ENCODE data around the gene PPP1R13L. TPM values are rescaled to one million over a fixed set of nuclear protein-coding genes. Genes with fewer than 3 reads are reported as not detected.
A peak's percentile ranks its signal among the peaks of the same experiment; 100 is the strongest.

Gene PPP1R13L
- total RNA-seq, 3 donors from 2014 or later = 3.4 to 45.1 (median 34.7) TPM

- intact Hi-C loops (cut with DNase I; ENCODE audit: low total_unique reads) = no loop called here
- no peak overlapping the region for H3K4me3 ChIP-seq
- H3K9me3 ChIP-seq = no peaks in the 10 kb centered on the region
- peaks cover 3 to 14% of the 10 kb centered on the region in 2 donors for H3K4me1 ChIP-seq
- no peaks in the 10 kb centered on the region for H3K27me3 ChIP-seq
- TF ChIP-seq POLR2A (IDR thresholded peaks at IDR 0.05) = no peak
- TF ChIP-seq POLR2AphosphoS5 (IDR thresholded peaks at IDR 0.05) = no peak
- no peak for TF ChIP-seq CTCF (IDR thresholded peaks at IDR 0.05)
- no peaks in the 10 kb centered on the region for H3K36me3 ChIP-seq
- no peak for DNase-seq (ENCODE audit: low spot score in 2 of 2)
- H3K27ac ChIP-seq = peak overlapping the region; percentile 9 to 100
These were observed 44.0 kb upstream of the PPP1R13L start for GRCh38 chr19:45448887-45449299.

- peaks cover 3 to 14% of the 10 kb centered on the region in 2 donors for H3K4me1 ChIP-seq
These were observed 43.5 kb upstream of the PPP1R13L start for GRCh38 chr19:45448425-45448756.

GRCh38 chr19:45446944-45447343 is 42.1 kb upstream of the PPP1R13L start:
- intact Hi-C loops (cut with DNase I; ENCODE audit: low total_unique reads) = no loop called here

More at GRCh38 chr19:45448425-45448756, 43.5 kb upstream of the PPP1R13L start:
- DNase-seq (ENCODE audit: low spot score in 2 of 2) = no peak
- Histone ChIP-seq H3K27ac (peak overlapping the region in 1 of 2 donors; percentile 100), H3K4me3 (no peak overlapping the region), H3K9me3 (no peaks in the 10 kb centered on the region), H3K27me3 (no peaks in the 10 kb centered on the region), H3K36me3 (no peaks in the 10 kb centered on the region)
- TF ChIP-seq POLR2AphosphoS5 (IDR thresholded peaks at IDR 0.05) (no peak), CTCF (IDR thresholded peaks at IDR 0.05) (no peak), POLR2A (IDR thresholded peaks at IDR 0.05) (no peak)
- intact Hi-C loops (cut with DNase I; ENCODE audit: low total_unique reads) = no loop called here

GRCh38 chr19:45446295-45446694 is 41.4 kb upstream of the PPP1R13L start:
- no peaks in the 10 kb centered on the region for H3K27me3 ChIP-seq
- intact Hi-C loops (cut with DNase I; ENCODE audit: low total_unique reads) = no loop called here
- DNase-seq (ENCODE audit: low spot score in 2 of 2) = no peak
- peak overlapping the region; percentile 66 to 100 for H3K27ac ChIP-seq
- no peaks in the 10 kb centered on the region for H3K9me3 ChIP-seq
- no peak overlapping the region for H3K4me3 ChIP-seq
- peaks cover 3 to 17% of the 10 kb centered on the region in 2 donors for H3K4me1 ChIP-seq
- H3K36me3 ChIP-seq = no peaks in the 10 kb centered on the region
- no peak for TF ChIP-seq POLR2AphosphoS5 (IDR thresholded peaks at IDR 0.05)
- no peak for TF ChIP-seq CTCF (IDR thresholded peaks at IDR 0.05)
- no peak for TF ChIP-seq POLR2A (IDR thresholded peaks at IDR 0.05)

More at GRCh38 chr19:45446944-45447343, 42.1 kb upstream of the PPP1R13L start:
- peaks cover 3 to 17% of the 10 kb centered on the region in 2 donors for H3K4me1 ChIP-seq
- H3K9me3 ChIP-seq = no peaks in the 10 kb centered on the region
- DNase-seq (ENCODE audit: low spot score in 2 of 2) = peak in 1 of 2 donors; percentile 88
- no peak for TF ChIP-seq CTCF (IDR thresholded peaks at IDR 0.05)
- no peak for TF ChIP-seq POLR2AphosphoS5 (IDR thresholded peaks at IDR 0.05)
- no peak for TF ChIP-seq POLR2A (IDR thresholded peaks at IDR 0.05)
- no peaks in the 10 kb centered on the region for H3K36me3 ChIP-seq
- no peaks in the 10 kb centered on the region for H3K27me3 ChIP-seq
- no peak overlapping the region for H3K4me3 ChIP-seq
- peak overlapping the region; percentile 66 to 100 for H3K27ac ChIP-seq

GRCh38 chr19:45445139-45445538 is 40.3 kb upstream of the PPP1R13L start:
- Histone ChIP-seq H3K36me3 (no peaks in the 10 kb centered on the region), H3K4me1 (peaks cover 0 to 15% of the 10 kb centered on the region in 2 donors)

More at GRCh38 chr19:45445139-45445538, 40.3 kb upstream of the PPP1R13L start:
- no peaks in the 10 kb centered on the region for H3K27me3 ChIP-seq
- H3K4me3 ChIP-seq = no peak overlapping the region
- intact Hi-C loops (cut with DNase I; ENCODE audit: low total_unique reads) = no loop called here
- no peaks in the 10 kb centered on the region for H3K9me3 ChIP-seq
- H3K27ac ChIP-seq = peak overlapping the region; percentile 99 to 100
- TF ChIP-seq CTCF (IDR thresholded peaks at IDR 0.05) (no peak), POLR2A (IDR thresholded peaks at IDR 0.05) (no peak), POLR2AphosphoS5 (IDR thresholded peaks at IDR 0.05) (no peak)
- no peak for DNase-seq (ENCODE audit: low spot score in 2 of 2)
